Parathyroid adenoma (tissue), 2 donors: ENCODE data around the gene INTS3.

Experiments used
- H2AFZ ChIP-seq: fragments of 300-600 bp; sonication (generic); one replicate; pipeline ENCODE4 v1.7.0; 2017; ENCODE audit warnings: antibody characterized with exemption, mild to moderate bottlenecking
- H3K27ac ChIP-seq: fragments of 300-600 bp; sonication (generic); one replicate; pipeline ENCODE4 v1.7.0; 2017
- H3K27me3 ChIP-seq: fragments of 300-600 bp; sonication (generic); one replicate; pipeline ENCODE4 v1.7.0; 2017; ENCODE audit warnings: low read length; ENCODE audit not compliant: control insufficient read depth, insufficient read depth
- H3K36me3 ChIP-seq: fragments of 300-600 bp; sonication (generic); one replicate; pipeline ENCODE4 v1.7.0; 2017; ENCODE audit warnings: low read length; ENCODE audit not compliant: control insufficient read depth, insufficient read depth
- H3K4me1 ChIP-seq: fragments of 300-600 bp; sonication (generic); one replicate; pipeline ENCODE4 v1.7.0; 2017; ENCODE audit warnings: control low read depth
- H3K4me2 ChIP-seq: fragments of 300-600 bp; sonication (generic); one replicate; pipeline ENCODE4 v1.7.0; 2017; ENCODE audit warnings: low read length
- H3K4me3 ChIP-seq: fragments of 300-600 bp; sonication (generic); one replicate; pipeline ENCODE4 v1.7.0; 2017; ENCODE audit warnings: low read depth, low read length
- H3K79me2 ChIP-seq: fragments of 300-600 bp; sonication (generic); one replicate; pipeline ENCODE4 v1.7.0; 2017; ENCODE audit warnings: control low read depth
- H3K9ac ChIP-seq: fragments of 300-600 bp; sonication (generic); one replicate; pipeline ENCODE4 v1.7.0; 2017; ENCODE audit warnings: mild to moderate bottlenecking
- H3K9me3 ChIP-seq: fragments of 300-600 bp; sonication (generic); one replicate; pipeline ENCODE4 v1.7.0; 2017; ENCODE audit warnings: low read length; ENCODE audit not compliant: control insufficient read depth
- CTCF ChIP-seq: fragments of 300-600 bp; sonication (generic); IDR thresholded peaks from one replicate; pipeline ENCODE4 v1.7.0; 2017; ENCODE audit warnings: antibody characterized with exemption, mild to moderate bottlenecking
- donor health status: primary hyperparathyroidism.

The INTS3 gene

GRCh38 chr1:153805886-153806719, 78.3 kb downstream of the INTS3 start:
- Histone ChIP-seq H3K36me3 (no peaks in the 10 kb centered on the region), H3K4me2 (no peak overlapping the region), H3K79me2 (no peaks in the 10 kb centered on the region), H2AFZ (no peak overlapping the region), H3K27ac (no peak overlapping the region), H3K27me3 (no peaks in the 10 kb centered on the region), H3K4me3 (no peak overlapping the region), H3K9me3 (no peaks in the 10 kb centered on the region), H3K4me1 (no peaks in the 10 kb centered on the region), H3K9ac (no peak overlapping the region)
- TF ChIP-seq CTCF = no peak

- Histone ChIP-seq H3K4me2 (no peak overlapping the region), H3K4me3 (no peak overlapping the region), H3K36me3 (no peaks in the 10 kb centered on the region), H3K4me1 (no peaks in the 10 kb centered on the region), H2AFZ (no peak overlapping the region), H3K79me2 (no peaks in the 10 kb centered on the region), H3K27me3 (no peaks in the 10 kb centered on the region), H3K9ac (no peak overlapping the region), H3K27ac (no peak overlapping the region), H3K9me3 (no peaks in the 10 kb centered on the region)
- no peak for TF ChIP-seq CTCF
Measured at GRCh38 chr1:153816283-153816889, 88.5 kb downstream of the INTS3 start.

- H3K9me3 ChIP-seq = no peaks in the 10 kb centered on the region
- H3K27me3 ChIP-seq = no peaks in the 10 kb centered on the region
- TF ChIP-seq CTCF = no peak
- H3K9ac ChIP-seq = no peak overlapping the region
- H3K79me2 ChIP-seq = no peaks in the 10 kb centered on the region
- no peaks in the 10 kb centered on the region for H3K36me3 ChIP-seq
- no peaks in the 10 kb centered on the region for H3K4me1 ChIP-seq
- no peak overlapping the region for H2AFZ ChIP-seq
- H3K27ac ChIP-seq = no peak overlapping the region
- H3K4me2 ChIP-seq = no peak overlapping the region
- no peak overlapping the region for H3K4me3 ChIP-seq
Measured at GRCh38 chr1:153818876-153819275, 91.0 kb downstream of the INTS3 start.
